HL-60/S4 treated with retinoic acid at 250 ng/mL for 4 days and 3 days (cell line): ENCODE data around the gene CNGA2.

Experiments used
- in situ Hi-C: fragments of 300-500 bp; cut with MboI; formaldehyde crosslinking; loops from 2 replicates; pipeline ENCODE4 v1.7.0; 2022; ENCODE audit warnings: low sequenced_read_pairs

CNGA2 gene

DNA sequence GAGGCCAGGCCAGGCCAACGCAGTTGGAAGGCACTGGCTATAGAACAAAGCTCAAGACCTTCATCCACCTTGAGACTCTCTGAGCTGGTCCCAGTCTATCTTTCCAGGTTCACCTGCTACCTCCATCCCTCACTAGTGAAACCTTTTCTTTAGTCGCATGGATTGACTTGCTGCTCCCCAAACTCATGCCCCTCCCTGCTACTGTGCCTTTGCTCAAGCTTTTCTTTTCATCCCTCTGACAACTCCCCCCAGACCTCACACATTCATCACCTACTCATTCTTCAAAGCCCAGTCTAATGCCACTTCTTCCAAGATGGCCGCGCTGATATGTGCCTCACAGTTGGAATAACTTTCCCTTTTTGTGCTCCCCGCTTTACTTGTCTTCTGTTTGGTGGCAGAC lies 58.0 kb downstream of the CNGA2 start:
- in situ Hi-C loops: no loop called here

DNA sequence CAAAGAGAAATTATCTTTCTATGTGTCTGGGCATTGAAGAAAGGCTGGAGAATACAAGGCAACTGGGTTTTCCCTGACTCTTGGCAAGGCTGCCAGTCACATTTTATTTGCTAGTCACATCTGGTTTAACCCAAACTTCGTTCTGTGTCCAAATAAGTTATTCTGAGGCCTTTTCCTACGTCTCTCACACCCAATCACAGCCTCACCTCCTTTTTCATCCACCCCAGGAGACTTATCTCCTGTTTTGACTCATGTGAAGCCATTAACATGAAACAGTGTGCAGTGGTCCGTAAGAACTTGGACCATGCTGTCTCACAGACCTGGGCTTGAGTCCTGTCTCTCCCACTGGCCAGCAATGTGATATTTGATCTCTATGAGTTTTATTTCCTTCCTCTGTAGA lies 59.3 kb downstream of the CNGA2 start:
- in situ Hi-C loops: no loop called here
